Neural crest cell (in vitro differentiated cells): ENCODE results near the gene ZNF750. TPM values are rescaled to one million over a fixed set of nuclear protein-coding genes. Genes with fewer than 3 reads are reported as not detected.

Source experiments
- DNase-seq: peaks from one replicate; pipeline ENCODE4 v3.0.0; 2021; ENCODE audit warnings: low read depth, mixed read lengths, low spot score
- H3K27ac Mint-ChIP-seq: one replicate; pipeline ENCODE4 v1.8.0; 2021; ENCODE audit warnings: mild to moderate bottlenecking, mixed read lengths; ENCODE audit not compliant: unreplicated experiment
- H3K27me3 Mint-ChIP-seq: 2 replicates; pipeline ENCODE4 v1.8.0; 2021; ENCODE audit warnings: low read depth, mild to moderate bottlenecking, mixed read lengths
- H3K36me3 Mint-ChIP-seq: 2 replicates; pipeline ENCODE4 v1.8.0; 2021; ENCODE audit warnings: low read depth, mild to moderate bottlenecking, mixed read lengths
- H3K4me1 Mint-ChIP-seq: 2 replicates; pipeline ENCODE4 v1.8.0; 2021; ENCODE audit warnings: mixed read lengths
- H3K4me3 Mint-ChIP-seq: one replicate; pipeline ENCODE4 v1.8.0; 2021; ENCODE audit warnings: mild to moderate bottlenecking, mixed read lengths
- H3K9me3 Mint-ChIP-seq: 2 replicates; pipeline ENCODE4 v1.8.0; 2021; ENCODE audit warnings: mixed read lengths
- CTCF ChIP-seq: fragments of 200-600 bp; sonication (generic); conservative IDR thresholded peaks from 2 replicates; pipeline ENCODE4 v1.5.0; 2021; ENCODE audit warnings: antibody characterized with exemption, mild to moderate bottlenecking
- total RNA-seq: library from RNA; stranded (reverse); gene quantifications from 2 replicates; pipeline ENCODE4 v1.2.1, GENCODE V29; 2021

ZNF750 gene
- total RNA-seq, 1 donor from 2014 or later: not detected

- H3K27me3 Mint-ChIP-seq: no peaks in the 10 kb centered on the region
- no peak for DNase-seq
- no peak overlapping the region for H3K4me3 Mint-ChIP-seq
- no peaks in the 10 kb centered on the region for H3K9me3 Mint-ChIP-seq
- TF ChIP-seq CTCF: no peak
- peak overlapping the region; percentile 8 for H3K27ac Mint-ChIP-seq
- no peaks in the 10 kb centered on the region for H3K36me3 Mint-ChIP-seq
- peaks cover 12% of the 10 kb centered on the region for H3K4me1 Mint-ChIP-seq
Measured at GRCh38 chr17:82791532-82791931, 48.3 kb downstream of the ZNF750 start.

- no peak overlapping the region for H3K4me3 Mint-ChIP-seq
- H3K9me3 Mint-ChIP-seq: no peaks in the 10 kb centered on the region
- no peaks in the 10 kb centered on the region for H3K27me3 Mint-ChIP-seq
- no peak for TF ChIP-seq CTCF
- DNase-seq: no peak
- H3K4me1 Mint-ChIP-seq: peaks cover 12% of the 10 kb centered on the region
- H3K27ac Mint-ChIP-seq: no peak overlapping the region
- no peaks in the 10 kb centered on the region for H3K36me3 Mint-ChIP-seq
Measured at GRCh38 chr17:82790391-82790790, 49.4 kb downstream of the ZNF750 start.

- H3K27ac Mint-ChIP-seq: peak overlapping the region; percentile 75
- TF ChIP-seq CTCF: no peak
- H3K27me3 Mint-ChIP-seq: no peaks in the 10 kb centered on the region
- no peaks in the 10 kb centered on the region for H3K36me3 Mint-ChIP-seq
- H3K9me3 Mint-ChIP-seq: no peaks in the 10 kb centered on the region
- DNase-seq: no peak
- peaks cover 8% of the 10 kb centered on the region for H3K4me1 Mint-ChIP-seq
- no peak overlapping the region for H3K4me3 Mint-ChIP-seq
Measured at GRCh38 chr17:82789806-82790205, 50.0 kb downstream of the ZNF750 start.

GRCh38 chr17:82789051-82789592 lies 50.7 kb downstream of the ZNF750 start:
- H3K36me3 Mint-ChIP-seq: no peaks in the 10 kb centered on the region
- no peak for TF ChIP-seq CTCF
- no peak overlapping the region for H3K4me3 Mint-ChIP-seq
- H3K4me1 Mint-ChIP-seq: peaks cover 8% of the 10 kb centered on the region
- H3K27me3 Mint-ChIP-seq: no peaks in the 10 kb centered on the region
- no peak overlapping the region for H3K27ac Mint-ChIP-seq
- no peaks in the 10 kb centered on the region for H3K9me3 Mint-ChIP-seq
- DNase-seq: no peak

- DNase-seq: no peak
- Mint-ChIP-seq H3K9me3 (no peaks in the 10 kb centered on the region), H3K27me3 (no peaks in the 10 kb centered on the region), H3K4me3 (no peak overlapping the region), H3K36me3 (no peaks in the 10 kb centered on the region), H3K27ac (no peak overlapping the region), H3K4me1 (peaks cover 8% of the 10 kb centered on the region)
- TF ChIP-seq CTCF: no peak
Measured at GRCh38 chr17:82788206-82789001, 51.4 kb downstream of the ZNF750 start.
